ENCODE results near the gene SNCA.

DNA sequence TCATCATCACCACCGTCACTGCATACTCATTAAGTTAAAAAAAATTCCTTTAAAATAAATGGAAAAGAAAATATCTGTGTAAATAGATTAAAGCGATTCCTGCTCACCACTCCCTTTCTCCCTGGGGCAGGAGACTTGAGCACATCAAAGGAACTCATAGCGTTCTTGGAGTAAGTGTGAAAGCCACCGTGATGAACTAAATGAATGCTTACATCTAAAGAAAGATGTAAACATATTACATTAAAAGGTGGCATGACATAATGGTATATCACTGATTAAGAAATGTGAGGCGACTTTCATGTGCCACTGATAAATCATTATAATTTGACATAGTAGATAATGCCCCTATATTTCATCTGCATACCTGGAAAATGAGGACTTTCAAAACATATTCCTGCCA, 92.0 kb downstream of the SNCA start:
- TF ChIP-seq SP1 (IDR thresholded peaks at IDR 0.05; ENCODE audit: low read depth, low read length) = no peak
- TF ChIP-seq SAP30 (IDR thresholded peaks at IDR 0.05; ENCODE audit: insufficient read depth, insufficient replicate concordance, low read length) = no peak
- TF ChIP-seq, protein P1, sequence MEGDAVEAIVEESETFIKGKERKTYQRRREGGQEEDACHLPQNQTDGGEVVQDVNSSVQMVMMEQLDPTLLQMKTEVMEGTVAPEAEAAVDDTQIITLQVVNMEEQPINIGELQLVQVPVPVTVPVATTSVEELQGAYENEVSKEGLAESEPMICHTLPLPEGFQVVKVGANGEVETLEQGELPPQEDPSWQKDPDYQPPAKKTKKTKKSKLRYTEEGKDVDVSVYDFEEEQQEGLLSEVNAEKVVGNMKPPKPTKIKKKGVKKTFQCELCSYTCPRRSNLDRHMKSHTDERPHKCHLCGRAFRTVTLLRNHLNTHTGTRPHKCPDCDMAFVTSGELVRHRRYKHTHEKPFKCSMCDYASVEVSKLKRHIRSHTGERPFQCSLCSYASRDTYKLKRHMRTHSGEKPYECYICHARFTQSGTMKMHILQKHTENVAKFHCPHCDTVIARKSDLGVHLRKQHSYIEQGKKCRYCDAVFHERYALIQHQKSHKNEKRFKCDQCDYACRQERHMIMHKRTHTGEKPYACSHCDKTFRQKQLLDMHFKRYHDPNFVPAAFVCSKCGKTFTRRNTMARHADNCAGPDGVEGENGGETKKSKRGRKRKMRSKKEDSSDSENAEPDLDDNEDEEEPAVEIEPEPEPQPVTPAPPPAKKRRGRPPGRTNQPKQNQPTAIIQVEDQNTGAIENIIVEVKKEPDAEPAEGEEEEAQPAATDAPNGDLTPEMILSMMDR (IDR thresholded peaks at IDR 0.05; ENCODE audit: control extremely low read depth in 1 of 3, insufficient read depth in 1 of 3, low read depth in 1 of 3, low read length in 3 of 3) = no peak
- TF ChIP-seq GTF2F1 (IDR thresholded peaks at IDR 0.05; ENCODE audit: borderline replicate concordance, low read depth, low read length) = no peak
- no peak for TF ChIP-seq EP300 (IDR thresholded peaks at IDR 0.05; ENCODE audit: borderline replicate concordance in 1 of 2, low read depth in 2 of 2, low read length in 2 of 2)
- TF ChIP-seq CHD2 (IDR thresholded peaks at IDR 0.05; ENCODE audit: low read length) = no peak
- no peak for TF ChIP-seq POLR2AphosphoS5 (IDR thresholded peaks at IDR 0.05; ENCODE audit: low read depth, low read length)
- TF ChIP-seq, protein P2, sequence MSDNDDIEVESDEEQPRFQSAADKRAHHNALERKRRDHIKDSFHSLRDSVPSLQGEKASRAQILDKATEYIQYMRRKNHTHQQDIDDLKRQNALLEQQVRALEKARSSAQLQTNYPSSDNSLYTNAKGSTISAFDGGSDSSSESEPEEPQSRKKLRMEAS (IDR thresholded peaks at IDR 0.05) = no peak
- no peak for TF ChIP-seq SIX5 (IDR thresholded peaks at IDR 0.05; ENCODE audit: low read depth, low read length)
- TF ChIP-seq NRF1 (IDR thresholded peaks at IDR 0.05; ENCODE audit: low read depth, low read length) = no peak
